GM06990 (cell line): ENCODE results near the gene GABRR3.

Experiments used
- DNase-seq: peaks from one replicate; pipeline ENCODE4 v3.0.0-alpha.2; 2011; ENCODE audit not compliant: insufficient read length; ENCODE audit errors: extremely low read depth
- H3K27me3 ChIP-seq: replicated peaks from 2 replicates; pipeline ENCODE4 v1.6.0; 2011; ENCODE audit warnings: low read length; ENCODE audit not compliant: control insufficient read depth, insufficient read depth
- H3K36me3 ChIP-seq: 2 replicates; pipeline ENCODE4 v1.5.1; 2011; ENCODE audit warnings: low read length; ENCODE audit not compliant: control insufficient read depth, insufficient read depth
- H3K4me3 ChIP-seq: replicated peaks from 2 replicates; pipeline ENCODE4 v1.5.1; 2011; ENCODE audit warnings: low read depth, mild to moderate bottlenecking, control low read depth, low read length
- CTCF ChIP-seq: IDR thresholded peaks from 2 replicates; pipeline ENCODE4 v1.5.1; 2011; ENCODE audit warnings: low read length, control low read depth, mild to moderate bottlenecking, inconsistent platforms; ENCODE audit not compliant: insufficient read depth, poor library complexity, severe bottlenecking

GABRR3 gene

GRCh38 chr3:97971679-97972567, 63.2 kb downstream of the GABRR3 start, which contains the start of gene RIOX2:
TSS of gene RIOX2 (minus strand) at chr3:97972431. CDS start at chr3:97967593, 4,838 bp downstream.
- Histone ChIP-seq H3K4me3 (peak within 1 kb of the TSS; percentile 87), H3K27me3 (no peaks in the 10 kb centered on the region), H3K36me3 (no peaks in the 10 kb centered on the region; the same call in 1 of the 2 replicates)
- DNase-seq, result peak; percentile 86
- no peak for TF ChIP-seq CTCF

- Histone ChIP-seq H3K36me3 (peaks cover under 1% of the 10 kb centered on the region), H3K27me3 (no peaks in the 10 kb centered on the region), H3K4me3 (peak overlapping the region; percentile 87)
- no peak for DNase-seq
- no peak for TF ChIP-seq CTCF
These were observed 64.0 kb downstream of the GABRR3 start for GRCh38 chr3:97970956-97971620.

GRCh38 chr3:97970156-97970555, 65.0 kb downstream of the GABRR3 start:
- Histone ChIP-seq H3K4me3 (no peak overlapping the region), H3K27me3 (no peaks in the 10 kb centered on the region), H3K36me3 (peaks cover 2% of the 10 kb centered on the region)
- TF ChIP-seq CTCF, result no peak
- DNase-seq, result no peak

GRCh38 chr3:97969541-97969940, 65.6 kb downstream of the GABRR3 start:
- H3K4me3 ChIP-seq, result no peak overlapping the region
- H3K36me3 ChIP-seq, result peaks cover 2% of the 10 kb centered on the region
- no peak for DNase-seq
- TF ChIP-seq CTCF, result no peak
- no peaks in the 10 kb centered on the region for H3K27me3 ChIP-seq

- TF ChIP-seq CTCF, result no peak
- Histone ChIP-seq H3K27me3 (no peaks in the 10 kb centered on the region), H3K4me3 (no peak overlapping the region), H3K36me3 (peaks cover 2% of the 10 kb centered on the region)
- no peak for DNase-seq
These were observed 66.7 kb downstream of the GABRR3 start for GRCh38 chr3:97968376-97968775.
